ENCODE results near the gene KLHL11.
"Not testable (repeated sequence)": the region's sequence is repeated elsewhere in the genome, so short reads cannot be mapped to it uniquely, and the experiment has no call there.

Gene KLHL11

DNA sequence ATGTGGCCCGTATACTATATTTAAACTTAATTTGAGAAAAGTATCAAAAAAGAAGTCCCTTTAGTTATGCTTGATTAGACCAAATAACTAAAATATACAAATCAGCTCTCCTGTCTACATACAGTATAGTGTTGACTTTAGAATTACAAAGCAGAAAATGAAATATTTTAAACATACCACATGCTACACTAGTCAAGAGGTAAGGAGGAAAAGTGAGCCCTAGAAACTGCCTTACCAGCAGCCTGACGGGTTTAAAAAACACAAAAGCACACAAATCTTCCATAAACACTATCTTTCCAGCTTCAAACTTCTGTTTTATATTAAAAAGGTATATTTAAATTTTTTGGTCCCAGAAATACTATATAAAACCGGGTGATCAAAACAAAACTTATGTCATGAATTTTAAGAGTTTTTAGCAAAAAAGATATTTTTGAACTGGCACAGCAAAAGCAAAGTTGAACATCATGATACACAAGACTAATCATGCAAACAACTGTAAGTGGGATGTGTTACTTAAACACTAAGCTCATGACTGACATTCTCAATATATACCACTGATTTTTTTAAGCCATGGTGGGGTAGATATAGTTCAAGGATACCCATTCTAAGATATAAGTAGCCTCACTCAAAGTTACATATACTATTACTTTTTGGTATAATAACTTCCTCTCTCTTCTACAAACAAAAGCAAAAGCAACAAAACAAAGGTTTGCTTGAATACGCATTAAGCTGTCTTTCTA lies 15.8 kb downstream of the KLHL11 start:
- no peak for TF ChIP-seq CTCF (IDR thresholded peaks at IDR 0.05; ENCODE audit: low read length)
- TF ChIP-seq EZH2 (IDR thresholded peaks at IDR 0.05; ENCODE audit: borderline replicate concordance, low read length) = no peak
- Histone ChIP-seq H3K9ac (ENCODE audit: low read length) (peak overlapping the region; percentile 11; the same call in 1 of the 2 replicates), H4K20me1 (ENCODE audit: insufficient read depth, low read length) (peaks cover 4% of the 10 kb centered on the region; the same call in 1 of the 2 replicates), H3K27me3 (ENCODE audit: insufficient read depth, low read length) (no peaks in the 10 kb centered on the region), H3K36me3 (ENCODE audit: insufficient read depth, low read length) (peaks cover 42% of the 10 kb centered on the region), H3K9me3 (ENCODE audit: low read length) (no peaks in the 10 kb centered on the region), H3F3A (ENCODE audit: insufficient read depth, low read length) (no peaks in the 10 kb centered on the region), H2AFZ (ENCODE audit: low read length) (no peak overlapping the region), H3K4me1 (ENCODE audit: insufficient read depth, low read length, severe bottlenecking) (peaks cover 28% of the 10 kb centered on the region), H3K27ac (ENCODE audit: low read depth, low read length, poor library complexity, severe bottlenecking) (no peak overlapping the region), H3K79me2 (ENCODE audit: insufficient read depth, low read length) (peaks cover 16% of the 10 kb centered on the region), H3K4me3 (ENCODE audit: low read depth, low read length, poor library complexity, severe bottlenecking) (no peak overlapping the region), H3K9me2 (ENCODE audit: low read depth, low read length) (no peaks in the 10 kb centered on the region), H3K4me2 (ENCODE audit: low read length) (peak overlapping the region; percentile 21; the same call in 1 of the 2 replicates)

DNA sequence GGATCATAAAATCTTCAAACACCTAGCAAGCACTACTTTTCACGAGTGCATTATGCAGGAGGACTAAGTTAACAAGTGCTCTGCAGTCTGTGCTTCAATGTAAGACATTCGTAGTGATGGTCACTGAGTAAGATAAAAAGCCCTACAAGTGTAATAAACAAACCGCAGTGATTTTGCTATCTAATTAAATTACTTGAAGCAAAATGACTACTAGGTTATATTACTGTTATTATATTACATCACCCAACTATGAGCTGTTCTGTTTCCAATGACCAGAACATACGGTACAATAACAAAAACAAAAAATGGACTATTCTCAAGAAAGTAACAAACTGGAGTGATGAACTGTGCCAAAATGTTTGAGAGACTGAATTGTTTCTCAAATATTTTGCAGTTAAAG lies 16.4 kb downstream of the KLHL11 start:
- no peak for TF ChIP-seq CTCF (IDR thresholded peaks at IDR 0.05; ENCODE audit: low read length)
- no peak for TF ChIP-seq EZH2 (IDR thresholded peaks at IDR 0.05; ENCODE audit: borderline replicate concordance, low read length)
- Histone ChIP-seq H3K4me1 (ENCODE audit: insufficient read depth, low read length, severe bottlenecking) (peaks cover 28% of the 10 kb centered on the region), H2AFZ (ENCODE audit: low read length) (no peak overlapping the region), H3F3A (ENCODE audit: insufficient read depth, low read length) (no peaks in the 10 kb centered on the region), H3K4me2 (ENCODE audit: low read length) (no peak overlapping the region), H3K9me2 (ENCODE audit: low read depth, low read length) (no peaks in the 10 kb centered on the region), H3K27me3 (ENCODE audit: insufficient read depth, low read length) (no peaks in the 10 kb centered on the region), H4K20me1 (ENCODE audit: insufficient read depth, low read length) (peaks cover 4% of the 10 kb centered on the region; the same call in 1 of the 2 replicates), H3K4me3 (ENCODE audit: low read depth, low read length, poor library complexity, severe bottlenecking) (no peak overlapping the region), H3K79me2 (ENCODE audit: insufficient read depth, low read length) (peaks cover 16% of the 10 kb centered on the region), H3K27ac (ENCODE audit: low read depth, low read length, poor library complexity, severe bottlenecking) (no peak overlapping the region), H3K36me3 (ENCODE audit: insufficient read depth, low read length) (peaks cover 36% of the 10 kb centered on the region), H3K9ac (ENCODE audit: low read length) (no peak overlapping the region), H3K9me3 (ENCODE audit: low read length) (no peaks in the 10 kb centered on the region)

GRCh38 chr17:41844971-41845370 lies 20.3 kb downstream of the KLHL11 start:
- H3K79me2 ChIP-seq (ENCODE audit: insufficient read depth, low read length) = peaks cover under 1% of the 10 kb centered on the region; the same call in 1 of the 2 replicates
- H3K36me3 ChIP-seq (ENCODE audit: insufficient read depth, low read length) = peaks cover 11% of the 10 kb centered on the region; the same call in 1 of the 2 replicates
- H3K9ac ChIP-seq (ENCODE audit: low read length) = no peak overlapping the region
- H3F3A ChIP-seq (ENCODE audit: insufficient read depth, low read length) = no peaks in the 10 kb centered on the region
- H3K9me2 ChIP-seq (ENCODE audit: low read depth, low read length) = no peaks in the 10 kb centered on the region
- peaks cover 9% of the 10 kb centered on the region for H3K4me1 ChIP-seq (ENCODE audit: insufficient read depth, low read length, severe bottlenecking)
- H3K27ac ChIP-seq (ENCODE audit: low read depth, low read length, poor library complexity, severe bottlenecking) = no peak overlapping the region
- H2AFZ ChIP-seq (ENCODE audit: low read length) = no peak overlapping the region
- TF ChIP-seq CTCF (IDR thresholded peaks at IDR 0.05; ENCODE audit: low read length) (no peak), EZH2 (IDR thresholded peaks at IDR 0.05; ENCODE audit: borderline replicate concordance, low read length) (no peak)
- H3K9me3 ChIP-seq (ENCODE audit: low read length) = no peaks in the 10 kb centered on the region
- H3K4me2 ChIP-seq (ENCODE audit: low read length) = no peak overlapping the region
- H3K27me3 ChIP-seq (ENCODE audit: insufficient read depth, low read length) = no peaks in the 10 kb centered on the region
- H4K20me1 ChIP-seq (ENCODE audit: insufficient read depth, low read length) = peaks cover 4% of the 10 kb centered on the region; the same call in 1 of the 2 replicates
- H3K4me3 ChIP-seq (ENCODE audit: low read depth, low read length, poor library complexity, severe bottlenecking) = no peak overlapping the region

DNA sequence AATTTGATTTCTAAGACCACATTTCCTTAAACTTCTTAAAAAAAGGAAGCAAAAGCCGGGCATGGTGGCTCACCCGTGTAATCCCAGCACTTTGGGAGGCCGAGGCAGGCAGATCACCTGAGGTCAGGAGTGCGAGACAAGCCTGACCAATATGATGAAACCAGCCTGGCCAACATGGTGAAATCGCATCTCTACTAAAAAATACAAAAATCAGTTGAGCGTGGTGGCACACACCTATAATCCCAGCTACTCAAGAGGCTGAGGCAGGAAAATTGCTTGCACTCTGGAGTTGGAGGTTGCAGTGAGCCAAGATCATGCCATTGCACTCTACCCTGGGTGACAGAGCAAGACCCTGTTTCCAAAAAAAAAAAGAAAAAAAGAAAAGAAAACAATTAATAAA lies 24.4 kb downstream of the KLHL11 start:
- not testable (repeated sequence) for H3K9me2 ChIP-seq (ENCODE audit: low read depth, low read length); H3K79me2 ChIP-seq (ENCODE audit: insufficient read depth, low read length); H2AFZ ChIP-seq (ENCODE audit: low read length); H3K4me1 ChIP-seq (ENCODE audit: insufficient read depth, low read length, severe bottlenecking); H3K36me3 ChIP-seq (ENCODE audit: insufficient read depth, low read length); H3F3A ChIP-seq (ENCODE audit: insufficient read depth, low read length); H3K4me2 ChIP-seq (ENCODE audit: low read length); H3K4me3 ChIP-seq (ENCODE audit: low read depth, low read length, poor library complexity, severe bottlenecking); H3K27me3 ChIP-seq (ENCODE audit: insufficient read depth, low read length); H3K9ac ChIP-seq (ENCODE audit: low read length); H4K20me1 ChIP-seq (ENCODE audit: insufficient read depth, low read length); H3K27ac ChIP-seq (ENCODE audit: low read depth, low read length, poor library complexity, severe bottlenecking); H3K9me3 ChIP-seq (ENCODE audit: low read length)

DNA sequence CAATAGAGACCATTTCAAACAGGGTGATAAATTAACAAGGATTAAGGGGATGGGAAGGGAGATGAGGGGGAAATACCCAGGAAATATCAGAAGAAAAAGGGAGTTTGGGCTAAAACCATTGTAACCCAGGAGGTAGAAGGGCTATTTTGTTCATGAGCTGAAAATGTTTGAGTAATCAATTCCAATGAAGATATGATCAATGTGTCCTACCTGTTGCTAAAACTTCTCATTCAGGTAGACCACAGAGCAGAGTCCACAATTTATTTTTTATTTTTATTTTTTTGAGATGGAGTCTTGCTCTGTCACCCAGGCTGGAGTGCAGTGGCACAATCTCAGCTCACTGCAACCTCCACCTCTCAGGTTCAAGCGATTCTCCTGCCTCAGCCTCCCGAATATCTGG lies 25.8 kb downstream of the KLHL11 start:
- not testable (repeated sequence) for H3K27me3 ChIP-seq (ENCODE audit: insufficient read depth, low read length); H3K36me3 ChIP-seq (ENCODE audit: insufficient read depth, low read length); H3K4me3 ChIP-seq (ENCODE audit: low read depth, low read length, poor library complexity, severe bottlenecking); H3K79me2 ChIP-seq (ENCODE audit: insufficient read depth, low read length); H3K9me2 ChIP-seq (ENCODE audit: low read depth, low read length); H3K27ac ChIP-seq (ENCODE audit: low read depth, low read length, poor library complexity, severe bottlenecking); H2AFZ ChIP-seq (ENCODE audit: low read length); H3K9ac ChIP-seq (ENCODE audit: low read length); H3K4me2 ChIP-seq (ENCODE audit: low read length); H3K9me3 ChIP-seq (ENCODE audit: low read length); H3F3A ChIP-seq (ENCODE audit: insufficient read depth, low read length); H4K20me1 ChIP-seq (ENCODE audit: insufficient read depth, low read length)
- H3K4me1 ChIP-seq (ENCODE audit: insufficient read depth, low read length, severe bottlenecking) = peaks cover 16% of the 10 kb centered on the region

Measured in OCI-LY1 (cell line).